Measurements from ENCODE around the gene EFCAB5. TPM values are rescaled to one million over a fixed set of nuclear protein-coding genes. Genes with fewer than 3 reads are reported as not detected.

Gene EFCAB5
- total RNA-seq, 1 donor from 2014 or later = 1.00 TPM

GRCh38 chr17:29918922-29919856 is 22.2 kb upstream of the EFCAB5 start:
- no peaks in the 10 kb centered on the region for H3K36me3 ChIP-seq (ENCODE audit: insufficient read depth, low read length)
- no peaks in the 10 kb centered on the region for H3K27me3 ChIP-seq (ENCODE audit: insufficient read depth, low read length)
- H3K9me3 ChIP-seq (ENCODE audit: insufficient read depth, low read depth, low read length) = no peaks in the 10 kb centered on the region
- Mint-ChIP-seq H3K27me3 (ENCODE audit: low read depth, unreplicated experiment) (no peaks in the 10 kb centered on the region), H3K36me3 (ENCODE audit: low read depth, unreplicated experiment) (no peaks in the 10 kb centered on the region), H3K9me3 (ENCODE audit: unreplicated experiment) (no peaks in the 10 kb centered on the region), H3K4me3 (ENCODE audit: unreplicated experiment) (peak overlapping the region; percentile 64), H3K4me1 (ENCODE audit: low read depth, unreplicated experiment) (peaks cover 13% of the 10 kb centered on the region), H3K27ac (ENCODE audit: unreplicated experiment) (peak overlapping the region; percentile 93)
- FAIRE-seq (peak; percentile 78), DNase-seq (ENCODE audit: low read depth) (peak; percentile 90)
- H3K4me3 ChIP-seq (ENCODE audit: insufficient read depth, low read depth, low read length) = peak overlapping the region; percentile 27
- H3K4me2 ChIP-seq (ENCODE audit: low read length) = peak overlapping the region; percentile 82
- H3K79me2 ChIP-seq (ENCODE audit: insufficient read depth, low read length) = peaks cover 77% of the 10 kb centered on the region
- no peak for TF ChIP-seq EZH2 (IDR thresholded peaks at IDR 0.05; ENCODE audit: insufficient read depth, low read length)
- no peak for TF ChIP-seq CTCF (IDR thresholded peaks at IDR 0.05; ENCODE audit: insufficient read depth, low read depth, low read length)
- peak overlapping the region; percentile 48 for H2AFZ ChIP-seq (ENCODE audit: low read depth, low read length)
- H3K27ac ChIP-seq (ENCODE audit: low read depth, low read length) = peak overlapping the region; percentile 96
- H4K20me1 ChIP-seq (ENCODE audit: insufficient read depth, low read length) = no peaks in the 10 kb centered on the region
- peaks cover 10% of the 10 kb centered on the region for H3K4me1 ChIP-seq (ENCODE audit: insufficient read depth, low read length)
- H3K9ac ChIP-seq (ENCODE audit: low read length) = peak overlapping the region; percentile 87

- Histone ChIP-seq H2AFZ (ENCODE audit: low read depth, low read length) (no peak overlapping the region), H3K27me3 (ENCODE audit: insufficient read depth, low read length) (no peaks in the 10 kb centered on the region), H3K4me1 (ENCODE audit: insufficient read depth, low read length) (peaks cover 12% of the 10 kb centered on the region), H3K9ac (ENCODE audit: low read length) (no peak overlapping the region), H3K4me2 (ENCODE audit: low read length) (no peak overlapping the region), H3K4me3 (ENCODE audit: insufficient read depth, low read depth, low read length) (no peak overlapping the region), H3K27ac (ENCODE audit: low read depth, low read length) (no peak overlapping the region), H3K79me2 (ENCODE audit: insufficient read depth, low read length) (peaks cover 99% of the 10 kb centered on the region), H3K36me3 (ENCODE audit: insufficient read depth, low read length) (no peaks in the 10 kb centered on the region), H4K20me1 (ENCODE audit: insufficient read depth, low read length) (peaks cover 23% of the 10 kb centered on the region), H3K9me3 (ENCODE audit: insufficient read depth, low read depth, low read length) (no peaks in the 10 kb centered on the region)
- no peak for FAIRE-seq
- no peak overlapping the region for H3K27ac Mint-ChIP-seq (ENCODE audit: unreplicated experiment)
- no peaks in the 10 kb centered on the region for H3K9me3 Mint-ChIP-seq (ENCODE audit: unreplicated experiment)
- no peak for DNase-seq (ENCODE audit: low read depth)
- no peak overlapping the region for H3K4me3 Mint-ChIP-seq (ENCODE audit: unreplicated experiment)
- peaks cover 14% of the 10 kb centered on the region for H3K4me1 Mint-ChIP-seq (ENCODE audit: low read depth, unreplicated experiment)
- no peaks in the 10 kb centered on the region for H3K36me3 Mint-ChIP-seq (ENCODE audit: low read depth, unreplicated experiment)
- no peak for TF ChIP-seq CTCF (IDR thresholded peaks at IDR 0.05; ENCODE audit: insufficient read depth, low read depth, low read length)
- no peak for TF ChIP-seq EZH2 (IDR thresholded peaks at IDR 0.05; ENCODE audit: insufficient read depth, low read length)
- H3K27me3 Mint-ChIP-seq (ENCODE audit: low read depth, unreplicated experiment) = no peaks in the 10 kb centered on the region
Observed at GRCh38 chr17:29924786-29925185, 16.6 kb upstream of the EFCAB5 start.

GRCh38 chr17:29927546-29927945 is 13.9 kb upstream of the EFCAB5 start:
- H3K4me1 Mint-ChIP-seq (ENCODE audit: low read depth, unreplicated experiment) = peaks cover 12% of the 10 kb centered on the region
- H3K4me3 Mint-ChIP-seq (ENCODE audit: unreplicated experiment) = no peak overlapping the region
- H4K20me1 ChIP-seq (ENCODE audit: insufficient read depth, low read length) = peaks cover 23% of the 10 kb centered on the region
- H3K4me2 ChIP-seq (ENCODE audit: low read length) = peak overlapping the region; percentile 90
- TF ChIP-seq CTCF (IDR thresholded peaks at IDR 0.05; ENCODE audit: insufficient read depth, low read depth, low read length) (no peak), EZH2 (IDR thresholded peaks at IDR 0.05; ENCODE audit: insufficient read depth, low read length) (no peak)
- FAIRE-seq (no peak), DNase-seq (ENCODE audit: low read depth) (peak; percentile 3)
- peaks cover 72% of the 10 kb centered on the region for H3K79me2 ChIP-seq (ENCODE audit: insufficient read depth, low read length)
- H3K36me3 ChIP-seq (ENCODE audit: insufficient read depth, low read length) = no peaks in the 10 kb centered on the region
- no peaks in the 10 kb centered on the region for H3K36me3 Mint-ChIP-seq (ENCODE audit: low read depth, unreplicated experiment)
- H3K9me3 ChIP-seq (ENCODE audit: insufficient read depth, low read depth, low read length) = no peaks in the 10 kb centered on the region
- H3K4me3 ChIP-seq (ENCODE audit: insufficient read depth, low read depth, low read length) = no peak overlapping the region
- no peaks in the 10 kb centered on the region for H3K27me3 ChIP-seq (ENCODE audit: insufficient read depth, low read length)
- peaks cover 21% of the 10 kb centered on the region for H3K4me1 ChIP-seq (ENCODE audit: insufficient read depth, low read length)
- H3K9ac ChIP-seq (ENCODE audit: low read length) = no peak overlapping the region
- H3K27me3 Mint-ChIP-seq (ENCODE audit: low read depth, unreplicated experiment) = no peaks in the 10 kb centered on the region
- no peak overlapping the region for H2AFZ ChIP-seq (ENCODE audit: low read depth, low read length)
- H3K27ac Mint-ChIP-seq (ENCODE audit: unreplicated experiment) = no peak overlapping the region
- no peaks in the 10 kb centered on the region for H3K9me3 Mint-ChIP-seq (ENCODE audit: unreplicated experiment)
- H3K27ac ChIP-seq (ENCODE audit: low read depth, low read length) = no peak overlapping the region

Measured in astrocyte (in vitro differentiated cells and primary cell).